Colonic mucosa (tissue), 4 donors: Measurements from ENCODE around the gene CELF1. TPM values are rescaled to one million over a fixed set of nuclear protein-coding genes. Genes with fewer than 3 reads are reported as not detected.
"Not testable (repeated sequence)": the region's sequence is repeated elsewhere in the genome, so short reads cannot be mapped to it uniquely, and the experiment has no call there.

ENCODE experiments used
- DNase-seq: peaks from one replicate; pipeline ENCODE4 v3.0.0-alpha.2; 2020
- H3K27ac ChIP-seq: fragments of 200-600 bp; one replicate; pipeline ENCODE4 v1.8.0; 2021
- H3K27me3 ChIP-seq: fragments of 200-600 bp; one replicate; pipeline ENCODE4 v1.8.0; 2021
- H3K36me3 ChIP-seq: fragments of 200-600 bp; one replicate; pipeline ENCODE4 v1.8.0; 2021
- H3K4me1 ChIP-seq: fragments of 200-600 bp; one replicate; pipeline ENCODE4 v1.8.0; 2021; ENCODE audit warnings: mild to moderate bottlenecking
- H3K4me3 ChIP-seq: fragments of 200-600 bp; one replicate; pipeline ENCODE4 v1.8.0; 2021
- H3K9ac ChIP-seq, 2 donors: one replicate each; pipeline ENCODE4 v1.7.0; 2013; ENCODE audit warnings: control low read depth in 2 of 2, low read depth in 2 of 2, low read length in 2 of 2
- H3K9me3 ChIP-seq: fragments of 200-600 bp; one replicate; pipeline ENCODE4 v1.8.0; 2021
- intact Hi-C: fragments of 100-400 bp; cut with DNase I; formaldehyde crosslinking; loops from one replicate; pipeline ENCODE4 v1.14.1; 2022
- total RNA-seq, 2 donors: library from RNA; stranded (reverse); fragmentation: NEBNext Ultra II Directional in 1 of 2; extraction: Animal tissue kit (Norgen Biotek cat#: 25700) in 1 of 2; gene quantifications; one replicate each; pipeline ENCODE4 v1.2.1, GENCODE V29; 2021
- TF ChIP-seq, protein P1 (sequence below): fragments of 200-600 bp; IDR thresholded peaks from one replicate; pipeline ENCODE4 v1.8.0; 2022; ENCODE audit warnings: antibody characterized with exemption, mild to moderate bottlenecking
- donor health status: healthy.
- donor health status: DM: no; HTN: no; CAD: no.
- donor health status: DM: no; HTN: no; CAD: no.

Gene CELF1
- total RNA-seq, 2 donors from 2014 or later: 76.1 to 96.8 TPM

DNA sequence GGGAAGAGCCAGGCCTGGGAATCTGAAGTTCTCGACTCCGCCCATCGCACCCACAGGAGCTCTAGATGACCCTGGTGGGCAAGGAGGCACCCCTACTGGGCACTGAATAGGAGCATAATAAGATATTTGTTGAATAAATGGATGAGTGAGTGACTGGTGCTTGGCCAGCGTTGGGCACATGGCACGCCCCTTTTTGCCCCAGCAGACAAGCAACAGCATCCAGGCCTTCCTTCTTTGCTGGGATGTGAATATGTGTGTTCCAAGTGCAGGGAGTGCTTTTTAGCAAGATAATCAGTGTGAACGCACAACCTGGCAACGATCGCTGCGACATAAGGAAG lies 443 bp upstream of the CELF1 start:
- TF ChIP-seq, protein P1, sequence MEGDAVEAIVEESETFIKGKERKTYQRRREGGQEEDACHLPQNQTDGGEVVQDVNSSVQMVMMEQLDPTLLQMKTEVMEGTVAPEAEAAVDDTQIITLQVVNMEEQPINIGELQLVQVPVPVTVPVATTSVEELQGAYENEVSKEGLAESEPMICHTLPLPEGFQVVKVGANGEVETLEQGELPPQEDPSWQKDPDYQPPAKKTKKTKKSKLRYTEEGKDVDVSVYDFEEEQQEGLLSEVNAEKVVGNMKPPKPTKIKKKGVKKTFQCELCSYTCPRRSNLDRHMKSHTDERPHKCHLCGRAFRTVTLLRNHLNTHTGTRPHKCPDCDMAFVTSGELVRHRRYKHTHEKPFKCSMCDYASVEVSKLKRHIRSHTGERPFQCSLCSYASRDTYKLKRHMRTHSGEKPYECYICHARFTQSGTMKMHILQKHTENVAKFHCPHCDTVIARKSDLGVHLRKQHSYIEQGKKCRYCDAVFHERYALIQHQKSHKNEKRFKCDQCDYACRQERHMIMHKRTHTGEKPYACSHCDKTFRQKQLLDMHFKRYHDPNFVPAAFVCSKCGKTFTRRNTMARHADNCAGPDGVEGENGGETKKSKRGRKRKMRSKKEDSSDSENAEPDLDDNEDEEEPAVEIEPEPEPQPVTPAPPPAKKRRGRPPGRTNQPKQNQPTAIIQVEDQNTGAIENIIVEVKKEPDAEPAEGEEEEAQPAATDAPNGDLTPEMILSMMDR: no peak
- no peak for DNase-seq
- intact Hi-C loops: no loop called here
- H3K27me3 ChIP-seq: no peaks in the 10 kb centered on the region
- peak overlapping the region; percentile 75 to 86 for H3K9ac ChIP-seq
- H3K36me3 ChIP-seq: no peaks in the 10 kb centered on the region
- H3K4me1 ChIP-seq: no peaks in the 10 kb centered on the region
- H3K27ac ChIP-seq: peak overlapping the region; percentile 95
- peak overlapping the region; percentile 90 for H3K4me3 ChIP-seq
- no peaks in the 10 kb centered on the region for H3K9me3 ChIP-seq

- Histone ChIP-seq H3K36me3 (no peaks in the 10 kb centered on the region), H3K27ac (peak overlapping the region; percentile 95), H3K9ac (peak overlapping the region; percentile 86 to 96), H3K4me1 (no peaks in the 10 kb centered on the region), H3K9me3 (no peaks in the 10 kb centered on the region), H3K27me3 (no peaks in the 10 kb centered on the region), H3K4me3 (peak overlapping the region; percentile 90)
- TF ChIP-seq, protein P1: no peak
- peak; percentile 57 for DNase-seq
- intact Hi-C loops: no loop called here
Measured at GRCh38 chr11:47552056-47552565, 821 bp downstream of the CELF1 start.

- Histone ChIP-seq H3K36me3 (no peaks in the 10 kb centered on the region), H3K4me3 (no peak overlapping the region)
- no peak for DNase-seq
Measured at GRCh38 chr11:47551086-47551485, 1.8 kb downstream of the CELF1 start.

GRCh38 chr11:47550288-47551047 lies 2.5 kb downstream of the CELF1 start:
- H3K36me3 ChIP-seq: no peaks in the 10 kb centered on the region
- H3K4me3 ChIP-seq: no peak overlapping the region
- H3K9me3 ChIP-seq: no peaks in the 10 kb centered on the region
- no peak for DNase-seq
- intact Hi-C loops: no loop called here
- TF ChIP-seq, protein P1: no peak
- no peak overlapping the region for H3K27ac ChIP-seq
- H3K9ac ChIP-seq: peak overlapping the region in 1 of 2 donors; percentile 19
- H3K27me3 ChIP-seq: no peaks in the 10 kb centered on the region
- H3K4me1 ChIP-seq: no peaks in the 10 kb centered on the region

More at GRCh38 chr11:47551086-47551485, 1.8 kb downstream of the CELF1 start:
- Histone ChIP-seq H3K9ac (peak overlapping the region in 1 of 2 donors; percentile 96), H3K27me3 (no peaks in the 10 kb centered on the region), H3K27ac (peak overlapping the region; percentile 95), H3K9me3 (no peaks in the 10 kb centered on the region), H3K4me1 (no peaks in the 10 kb centered on the region)
- TF ChIP-seq, protein P1: peak; percentile 23
- intact Hi-C loops: no loop called here

GRCh38 chr11:47546274-47546673 lies 6.7 kb downstream of the CELF1 start:
- H3K36me3 ChIP-seq, H3K4me1 ChIP-seq: not testable (repeated sequence)

DNA sequence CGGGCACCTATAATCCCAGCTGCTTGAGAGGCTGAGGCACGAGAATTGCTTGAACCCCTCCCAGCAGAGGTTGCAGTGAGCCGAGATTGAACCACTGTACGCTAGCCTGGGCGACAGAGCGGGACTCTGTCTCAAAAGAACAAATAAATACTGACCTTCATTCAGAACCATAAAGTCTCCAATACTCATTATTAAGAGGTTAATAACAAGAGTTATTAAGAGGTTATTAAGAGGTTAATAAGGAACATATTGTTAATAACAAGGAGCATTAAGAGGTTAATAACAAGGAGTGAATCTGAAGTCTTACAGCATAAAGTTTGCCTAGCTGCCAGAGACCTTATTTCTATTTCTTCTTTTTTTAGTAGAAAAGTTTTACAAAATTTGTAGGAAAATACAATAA lies 7.6 kb downstream of the CELF1 start:
- Histone ChIP-seq H3K27ac (no peak overlapping the region), H3K36me3 (no peaks in the 10 kb centered on the region), H3K4me3 (no peak overlapping the region), H3K4me1 (peaks cover 2% of the 10 kb centered on the region), H3K9ac (no peak overlapping the region), H3K9me3 (no peaks in the 10 kb centered on the region), H3K27me3 (no peaks in the 10 kb centered on the region)
- TF ChIP-seq, protein P1: no peak
- no peak for DNase-seq
- intact Hi-C loops: loop anchor here (10.0 kb wide), 1 partner anchor 70 kb away; no protein-coding TSS in a partner anchor

More at GRCh38 chr11:47546274-47546673, 6.7 kb downstream of the CELF1 start:
- not testable (repeated sequence) for DNase-seq, H3K4me3 ChIP-seq, H3K27me3 ChIP-seq, H3K9me3 ChIP-seq, H3K27ac ChIP-seq, H3K9ac ChIP-seq
- intact Hi-C loops: loop anchor here (10.0 kb wide), 1 partner anchor 71 kb away; no protein-coding TSS in a partner anchor
